K562 (cell line): ENCODE measurements around the gene PDZD8. TPM values are rescaled to one million over a fixed set of nuclear protein-coding genes. Genes with fewer than 3 reads are reported as not detected.

Source experiments
- ATAC-seq: fragments of 200-7000 bp; cut with Tn5 transposase; 3 replicates; pipeline ENCODE4 v1.9.1; 2020; ENCODE audit warnings: moderate library complexity
- BruUV-seq: library from RNA; stranded (reverse); fragments of 400-500 nt; replicated peaks from 2 replicates; lab custom pipeline; 2021; lab: Mats Ljungman, UMichigan
- CTCF ChIA-PET: fragments of 300-600 bp; formaldehyde crosslinking; extraction: SDS; loops from one replicate; lab custom pipeline; 2021; ENCODE audit warnings: low intra/inter-chr PET ratio; lab: Yijun Ruan, JAX
- POLR2A ChIA-PET: fragments of 300-600, 350-650 bp; sonication (Branson Sonifier 250); formaldehyde crosslinking; extraction: SDS; loops from one replicate; lab custom pipeline; 2021; ENCODE audit warnings: antibody characterized with exemption, inconsistent platforms; lab: Yijun Ruan, JAX
- DNase-seq, 4 experiments: peaks; one replicate each; pipeline versions ENCODE4 v3.0.0 to v3.0.0-alpha.2; 2011 to 2018; ENCODE audit warnings: low spot score in 3 of 4, mixed read lengths in 3 of 4; ENCODE audit errors: extremely low read depth in 1 of 4
- FAIRE-seq: peaks from 2 replicates; lab custom pipeline; 2011; peaks lifted over from hg19 to GRCh38; lab: Jason Lieb, UNC
- H2AFZ ChIP-seq: 2 replicates; pipeline ENCODE4 v1.6.0; 2011; ENCODE audit warnings: low read depth, low read length, control low read depth, inconsistent platforms
- H3K27ac ChIP-seq: fragments of 200-600 bp; 3 replicates; pipeline ENCODE4 v1.8.0; 2011; ENCODE audit warnings: low read depth, mild to moderate bottlenecking, control low read depth, inconsistent platforms, low read length, moderate library complexity, mixed read lengths; ENCODE audit errors: extremely low read depth
- H3K27me3 ChIP-seq, 2 experiments: fragments of 300-600 bp in 1 of 2; 2 replicates in 1 of 2; 3 replicates in 1 of 2; pipeline versions ENCODE4 v1.6.0 to v1.8.0; 2011; ENCODE audit warnings: inconsistent platforms in 2 of 2, low read length in 2 of 2, mild to moderate bottlenecking in 1 of 2, mixed read lengths in 1 of 2, moderate library complexity in 1 of 2; ENCODE audit not compliant: control insufficient read depth in 2 of 2, insufficient read depth in 2 of 2
- H3K36me3 ChIP-seq: fragments of 300-600 bp; 3 replicates; pipeline ENCODE4 v1.8.0; 2011; ENCODE audit warnings: mild to moderate bottlenecking, low read length, inconsistent platforms; ENCODE audit not compliant: control insufficient read depth, insufficient read depth
- H3K4me1 ChIP-seq, 2 experiments: fragments of 200-600 bp in 1 of 2; replicated peaks in 1 of 2; 2 replicates in 1 of 2; 3 replicates in 1 of 2; pipeline versions ENCODE4 v1.5.1 to v1.8.0; 2011; ENCODE audit warnings: inconsistent platforms in 2 of 2, low read length in 2 of 2, mild to moderate bottlenecking in 1 of 2, mixed read lengths in 1 of 2, moderate library complexity in 1 of 2; ENCODE audit not compliant: control insufficient read depth in 2 of 2, insufficient read depth in 2 of 2
- H3K4me2 ChIP-seq: 2 replicates; pipeline ENCODE4 v1.6.1; 2011; ENCODE audit warnings: low read length, control low read depth, inconsistent platforms, mixed read lengths; ENCODE audit not compliant: insufficient read depth
- H3K4me3 ChIP-seq: fragments of 200-600 bp; sonication (generic), shearing (Covaris generic); 2 replicates; pipeline ENCODE4 v1.5.1; 2016; ENCODE audit warnings: control low read depth, inconsistent platforms
- H3K79me2 ChIP-seq: fragments of 200-600 bp; 3 replicates; pipeline ENCODE4 v1.8.0; 2011; ENCODE audit warnings: low read length, inconsistent platforms; ENCODE audit not compliant: control insufficient read depth, insufficient read depth
- H3K9ac ChIP-seq, 2 experiments: 2 replicates each; pipeline versions ENCODE4 v1.6.0 to v1.6.1; 2011; ENCODE audit warnings: low read depth in 2 of 2, low read length in 2 of 2, control low read depth in 1 of 2, inconsistent platforms in 1 of 2, mild to moderate bottlenecking in 1 of 2, mixed read lengths in 1 of 2; ENCODE audit not compliant: insufficient read depth in 1 of 2
- H3K9me1 ChIP-seq: one replicate; pipeline ENCODE4 v1.6.0; 2011; ENCODE audit warnings: inconsistent platforms, mild to moderate bottlenecking, low read length, moderate library complexity; ENCODE audit not compliant: control insufficient read depth, insufficient read depth
- H3K9me3 ChIP-seq: replicated peaks from 2 replicates; pipeline ENCODE4 v1.5.1; 2011; ENCODE audit warnings: low read depth, low read length, inconsistent platforms; ENCODE audit not compliant: control insufficient read depth, insufficient read depth
- H4K20me1 ChIP-seq: replicated peaks from 2 replicates; pipeline ENCODE4 v1.6.1; 2011; ENCODE audit warnings: low read length, inconsistent platforms, mixed read lengths; ENCODE audit not compliant: control insufficient read depth, insufficient read depth
- NCOA6 ChIP-seq: fragments of 450-650 bp; IDR thresholded peaks from 2 replicates; pipeline ENCODE4 v1.6.1; 2017; ENCODE audit warnings: mild to moderate bottlenecking
- PHB ChIP-seq: fragments of 250-450 bp; sonication (Bioruptor Pico); IDR thresholded peaks from 2 replicates; pipeline ENCODE4 v1.5.0; 2021
- PHF20 ChIP-seq: fragments of 450-650 bp; IDR thresholded peaks from 2 replicates; pipeline ENCODE4 v1.6.1; 2018; ENCODE audit not compliant: partially characterized antibody
- SIN3A ChIP-seq, 2 experiments: fragments of 150-350 bp in 1 of 2; IDR thresholded peaks; 2 replicates each; pipeline ENCODE4 v1.6.1; 2011 to 2016; ENCODE audit warnings: borderline replicate concordance in 2 of 2, low read depth in 2 of 2, low read length in 2 of 2, mild to moderate bottlenecking in 2 of 2, moderate library complexity in 2 of 2; ENCODE audit not compliant: control insufficient read depth in 1 of 2
- SMAD3 ChIP-seq: fragments of 450-650 bp; formaldehyde crosslinking; conservative IDR thresholded peaks from 2 replicates; pipeline ENCODE4 v1.4.0; 2020; ENCODE audit warnings: mild to moderate bottlenecking
- ZBTB40 ChIP-seq, 2 experiments: fragments of 450-650 bp in 1 of 2; sonication (generic) in 1 of 2; formaldehyde crosslinking in 1 of 2; IDR thresholded peaks; 2 replicates each; pipeline versions ENCODE4 v1.7.1 to v1.9.0; 2016 to 2022; ENCODE audit warnings: inconsistent platforms in 1 of 2, mild to moderate bottlenecking in 1 of 2, missing genetic modification reagents in 1 of 2
- ZEB2 ChIP-seq: fragments of 450-650 bp; IDR thresholded peaks from 2 replicates; pipeline ENCODE4 v1.6.1; 2016
- WGBS: fragments of 100-300 bp; shearing (Covaris generic); methylation state at CpG from one replicate; pipeline ENCODE4 v1.1.6; 2016; ENCODE audit warnings: low coverage, mixed read lengths; ENCODE audit not compliant: insufficient coverage; ENCODE audit errors: missing lambda C conversion rate; 5-methylcytosine and 5-hydroxymethylcytosine counted together
- in situ Hi-C: fragments of 300-500 bp; cut with MboI; formaldehyde crosslinking; loops from 4 replicates; pipeline ENCODE4 v1.15.0; 2018; ENCODE audit warnings: inconsistent platforms, mixed read lengths
- intact Hi-C: fragments of 100-400 bp; cut with micrococcal nuclease; formaldehyde crosslinking; loops from 2 replicates; pipeline ENCODE4 v1.14.2; 2022
- polyA plus RNA-seq, 8 experiments: library from polyadenylated mRNA; depleted of rRNA in 4 of 8; stranded (reverse) in 5 of 8; unstranded in 3 of 8; fragments of >200 nt; fragmentation: Nextera tagmentation in 2 of 8; fragmentation: Illumina TruSeq in 1 of 8; extraction: Ambion mirVana in 2 of 8; extraction: Trizol in 1 of 8; gene quantifications; 2 replicates each; pipeline versions ENCODE4 v1.2.1 to v1.2.3, GENCODE V29; 2011 to 2014; ENCODE audit warnings: inconsistent platforms in 1 of 8, missing spikeins in 1 of 8
- total RNA-seq, 7 experiments: library from RNA; depleted of rRNA in 6 of 7; stranded (reverse); fragments of >200 nt in 6 of 7; fragmentation: Illumina TruSeq in 2 of 7; extraction: Trizol in 2 of 7; gene quantifications; 2 replicates each; pipeline versions ENCODE4 v1.2.1 to v1.2.3, GENCODE V29; 2011 to 2021; ENCODE audit warnings: low replicate concordance in 1 of 7
- TF ChIP-seq, protein P1 (sequence below): fragments of 250-450 bp; sonication (Bioruptor Pico); IDR thresholded peaks from 2 replicates; pipeline ENCODE4 v1.5.0; 2020; ENCODE audit warnings: mild to moderate bottlenecking, borderline replicate concordance

PDZD8 gene
- total and polyA plus RNA-seq, 9 of the 15 experiments (the other 6 are each of a cell fraction or from before 2014, with no cell fraction given), result 5.5 to 53.4 (median 36.8) TPM

DNA sequence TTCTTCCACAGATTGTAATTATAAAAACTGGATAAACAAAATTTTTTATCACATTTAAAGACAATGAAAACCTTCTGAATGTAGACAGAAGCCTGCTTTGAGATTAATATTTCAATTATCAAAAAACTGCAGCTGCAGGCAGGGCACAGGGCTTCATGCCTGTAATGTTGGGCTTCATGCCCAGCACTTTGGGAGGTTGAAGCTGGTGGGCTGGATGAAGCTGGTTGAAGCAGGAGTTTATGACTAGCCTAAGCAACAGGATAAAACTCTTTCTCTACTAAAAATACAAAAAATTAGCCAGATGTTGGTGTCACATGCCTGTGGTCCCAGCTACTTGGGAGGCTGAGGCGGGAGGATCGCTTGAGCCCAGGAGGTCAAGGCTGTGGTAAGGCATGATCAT lies 41.2 kb downstream of the PDZD8 start:
- DNase-seq, result no peak
- intact Hi-C loops, result no loop called here
- no peak overlapping the region for H3K4me2 ChIP-seq
- H3K9me3 ChIP-seq, result no peaks in the 10 kb centered on the region
- no peak overlapping the region for H3K27ac ChIP-seq
- no peaks in the 10 kb centered on the region for H3K9me1 ChIP-seq
- TF ChIP-seq ZEB2 (no peak), PHF20 (no peak), ZBTB40 (IDR thresholded peaks at IDR 0.05) (no peak), ZBTB40 (CRISPR knock-in tag; IDR thresholded peaks at IDR 0.05) (no peak), SIN3A (IDR thresholded peaks at IDR 0.05; ENCODE audit: borderline replicate concordance in 2 of 2, control insufficient read depth in 1 of 2, low read depth in 2 of 2, low read length in 2 of 2) (no peak), SMAD3 (CRISPR knock-in tag) (no peak), NCOA6 (no peak), PHB (CRISPR knock-in tag) (no peak)
- TF ChIP-seq, protein P1, sequence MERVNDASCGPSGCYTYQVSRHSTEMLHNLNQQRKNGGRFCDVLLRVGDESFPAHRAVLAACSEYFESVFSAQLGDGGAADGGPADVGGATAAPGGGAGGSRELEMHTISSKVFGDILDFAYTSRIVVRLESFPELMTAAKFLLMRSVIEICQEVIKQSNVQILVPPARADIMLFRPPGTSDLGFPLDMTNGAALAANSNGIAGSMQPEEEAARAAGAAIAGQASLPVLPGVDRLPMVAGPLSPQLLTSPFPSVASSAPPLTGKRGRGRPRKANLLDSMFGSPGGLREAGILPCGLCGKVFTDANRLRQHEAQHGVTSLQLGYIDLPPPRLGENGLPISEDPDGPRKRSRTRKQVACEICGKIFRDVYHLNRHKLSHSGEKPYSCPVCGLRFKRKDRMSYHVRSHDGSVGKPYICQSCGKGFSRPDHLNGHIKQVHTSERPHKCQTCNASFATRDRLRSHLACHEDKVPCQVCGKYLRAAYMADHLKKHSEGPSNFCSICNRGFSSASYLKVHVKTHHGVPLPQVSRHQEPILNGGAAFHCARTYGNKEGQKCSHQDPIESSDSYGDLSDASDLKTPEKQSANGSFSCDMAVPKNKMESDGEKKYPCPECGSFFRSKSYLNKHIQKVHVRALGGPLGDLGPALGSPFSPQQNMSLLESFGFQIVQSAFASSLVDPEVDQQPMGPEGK (CRISPR knock-in tag), result no peak
- ATAC-seq, result no peak
- CTCF ChIA-PET, result no interaction called here
- no TSS peak for BruUV-seq
- in situ Hi-C loops, result no loop called here
- no peaks in the 10 kb centered on the region for H3K27me3 ChIP-seq
- peaks cover 59% of the 10 kb centered on the region; the same call in 2 of the 3 replicates for H3K36me3 ChIP-seq
- H3K4me3 ChIP-seq, result no peak overlapping the region
- FAIRE-seq, result no peak
- no peak overlapping the region for H3K9ac ChIP-seq
- WGBS, result 100% methylated on average over 1 of the region's 2 CpGs
- POLR2A ChIA-PET, result no interaction called here
- no peak overlapping the region for H2AFZ ChIP-seq
- no peaks in the 10 kb centered on the region; a peak in 1 of 5 replicates for H3K4me1 ChIP-seq
- peaks cover 95% of the 10 kb centered on the region for H3K79me2 ChIP-seq
- H4K20me1 ChIP-seq, result 0 out of 2 replicates have a peak, but pooled peaks cover 4% of the 10 kb centered on the region
